ENCODE measurements around the gene FLRT2.

The FLRT2 gene

DNA sequence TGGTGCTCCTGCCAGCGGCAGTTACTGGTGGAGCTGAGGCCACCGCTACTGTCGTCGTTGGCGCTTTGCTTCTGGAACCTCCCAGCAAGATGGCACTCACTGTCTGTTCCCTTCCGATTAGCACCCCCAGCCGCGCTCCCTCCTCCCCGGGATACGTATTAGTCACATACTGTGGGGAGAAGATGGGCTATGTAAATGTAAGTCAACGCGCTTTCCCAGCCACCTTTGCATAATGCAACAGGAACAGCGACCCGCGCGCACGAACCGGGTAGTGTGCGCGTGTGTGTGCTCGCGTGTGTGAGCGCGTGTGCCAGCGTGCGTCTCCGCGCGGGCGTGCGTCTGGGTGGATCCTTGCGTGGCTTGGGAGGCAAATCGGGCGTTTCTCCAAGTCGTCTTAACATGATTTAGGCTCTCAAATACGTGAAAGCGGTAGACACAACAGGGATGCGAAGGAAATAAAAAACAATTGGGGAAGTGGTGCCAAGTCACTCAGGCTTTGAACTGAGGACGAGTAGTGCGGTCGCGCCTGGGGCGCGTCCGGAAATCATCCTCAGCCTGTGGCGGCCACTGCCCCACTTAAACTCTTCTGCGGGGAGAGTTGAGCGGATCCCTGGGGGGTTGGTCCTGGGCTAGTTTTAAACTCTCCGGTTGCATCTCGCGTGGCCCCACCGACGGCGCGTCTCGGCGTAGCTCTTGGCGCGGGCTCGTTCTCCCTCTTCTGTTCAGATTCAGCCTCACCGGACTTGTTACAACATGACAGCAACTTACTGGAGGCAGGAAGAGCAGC, 1.8 kb downstream of the FLRT2 start:
- DNase-seq = no peak

DNA sequence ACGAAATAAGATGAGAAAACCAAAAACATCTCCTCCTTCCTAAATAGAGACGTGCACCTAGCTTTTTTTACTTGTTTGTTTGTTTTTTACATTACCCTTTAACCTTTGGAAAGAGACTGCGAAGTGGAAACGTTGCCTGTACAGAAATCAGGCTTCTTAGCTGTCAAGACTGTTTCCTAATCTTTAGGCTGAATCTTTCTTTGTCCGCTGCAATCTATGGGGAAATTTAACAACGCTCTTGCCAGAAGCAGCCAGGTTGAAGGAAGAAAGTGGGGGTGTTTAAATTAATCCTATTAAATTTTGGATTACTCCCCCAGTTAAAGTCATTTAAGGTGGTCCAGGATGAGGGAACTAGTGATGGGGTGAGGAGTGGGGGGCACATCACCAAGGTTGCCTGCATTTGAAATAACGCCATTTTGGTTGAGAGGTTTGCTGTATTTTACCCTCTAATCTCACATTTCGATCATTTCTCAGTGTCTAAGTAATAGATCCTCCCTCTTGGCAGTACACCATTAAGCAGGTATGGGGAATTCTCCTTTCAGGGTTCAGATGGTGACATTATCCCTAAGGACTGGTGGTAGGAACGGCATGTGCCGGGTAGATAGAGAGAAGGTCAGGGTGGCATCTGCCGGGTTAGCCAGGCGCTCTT, 2.6 kb downstream of the FLRT2 start:
- no peak for DNase-seq

GRCh38 chr14:85533023-85533860, 3.3 kb downstream of the FLRT2 start:
- no peak for DNase-seq

DNA sequence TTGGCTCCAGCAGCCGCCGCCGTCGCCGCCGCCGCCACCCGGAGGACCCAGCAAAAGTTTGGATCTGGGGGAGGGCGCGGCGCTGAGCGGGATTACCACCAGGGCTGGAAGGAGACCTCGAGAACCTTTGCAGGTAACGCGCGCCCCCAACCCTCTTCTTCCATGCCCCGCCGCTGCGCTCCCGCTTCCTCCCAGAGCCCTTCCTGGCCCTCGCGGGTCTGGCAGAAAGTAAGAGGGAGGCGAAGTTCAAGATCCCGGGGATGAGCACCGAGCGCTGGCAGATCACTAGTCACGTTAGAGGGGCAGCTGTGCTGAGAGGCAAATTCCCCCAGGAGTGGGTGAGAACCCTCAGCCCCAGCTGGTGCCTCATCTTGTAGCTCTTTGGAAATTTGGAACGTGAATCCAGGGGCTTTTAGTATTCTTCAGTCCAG, 3.9 kb downstream of the FLRT2 start:
- DNase-seq = no peak

DNA sequence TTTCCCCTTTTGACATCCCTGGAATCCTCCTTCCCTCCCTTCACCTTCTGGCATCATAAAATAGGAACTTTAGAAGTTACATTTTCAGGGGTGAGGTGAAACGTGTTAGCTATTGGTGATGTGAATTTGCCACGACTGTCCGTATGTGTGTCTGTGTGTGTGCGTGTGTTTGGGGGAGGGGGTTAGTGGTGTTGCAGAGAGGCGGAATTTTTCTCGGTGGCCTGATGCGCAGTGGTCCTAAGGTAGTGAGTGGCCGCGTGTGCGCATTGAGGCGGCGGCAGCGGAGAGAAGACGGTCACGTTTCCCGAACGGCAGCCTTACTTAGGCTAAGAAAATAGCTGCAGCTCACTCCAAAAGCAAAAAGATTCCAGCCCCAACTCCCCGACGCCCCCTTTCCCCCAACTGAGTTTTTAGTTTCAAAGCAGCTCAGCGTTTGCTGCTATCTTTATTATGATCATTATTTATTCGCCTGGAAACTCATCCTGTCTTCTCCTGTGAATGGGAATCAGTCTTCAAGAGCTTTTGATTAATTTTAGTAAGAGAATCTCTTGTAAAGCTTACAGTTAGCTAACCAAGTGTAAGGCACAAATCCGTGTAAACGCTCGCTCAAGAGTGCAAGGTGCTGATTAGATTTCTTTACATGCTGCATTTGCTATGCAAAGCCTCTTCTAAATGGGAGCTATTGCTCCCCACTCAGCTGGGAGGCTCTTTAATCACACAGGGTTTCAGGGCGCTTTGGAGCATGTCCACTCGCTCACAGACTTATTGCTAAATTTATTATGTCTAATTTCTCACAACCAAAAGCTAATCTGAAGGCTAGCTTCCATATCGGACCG, 4.7 kb downstream of the FLRT2 start:
- DNase-seq = no peak

DNA sequence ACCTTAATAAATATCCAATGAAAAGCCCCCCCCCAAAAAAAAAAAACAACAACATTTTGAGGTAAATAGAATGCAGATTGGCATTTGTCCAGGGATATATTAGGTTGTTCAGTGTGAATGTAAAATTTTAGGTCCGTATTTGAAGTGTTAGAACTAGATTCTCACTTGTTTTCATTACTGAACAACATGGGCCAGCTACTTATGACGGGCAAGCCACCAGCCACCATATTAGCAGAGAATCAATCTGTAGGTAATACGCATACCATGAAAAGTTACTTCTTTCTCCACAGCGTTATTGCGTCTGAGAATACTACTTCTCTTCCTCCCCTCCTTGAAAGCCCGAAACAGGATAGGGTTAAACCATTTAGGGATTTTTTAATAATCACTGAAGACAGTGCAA, 5.4 kb downstream of the FLRT2 start:
- no peak for DNase-seq

GRCh38 chr14:85535991-85536832, 6.3 kb downstream of the FLRT2 start:
- DNase-seq = no peak

DNA sequence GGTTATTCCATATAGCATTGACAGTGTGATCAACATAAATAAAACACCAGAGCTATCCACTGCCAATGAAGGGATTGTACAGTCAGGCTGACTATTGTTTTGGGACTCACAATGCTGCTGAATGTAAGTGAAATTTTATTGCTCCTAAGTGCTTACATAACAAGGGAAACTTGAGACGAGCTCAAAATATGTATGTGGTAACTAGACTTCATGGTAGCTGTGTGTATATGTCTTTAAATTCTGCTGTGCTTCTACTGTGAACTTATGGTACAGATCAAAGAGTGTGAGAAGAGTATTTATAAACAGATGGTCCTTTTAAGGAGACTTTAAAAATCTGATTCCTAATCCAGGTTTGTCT, 6.9 kb downstream of the FLRT2 start:
- DNase-seq = no peak

GRCh38 chr14:85537526-85537925, 7.6 kb downstream of the FLRT2 start:
- no peak for DNase-seq

DNA sequence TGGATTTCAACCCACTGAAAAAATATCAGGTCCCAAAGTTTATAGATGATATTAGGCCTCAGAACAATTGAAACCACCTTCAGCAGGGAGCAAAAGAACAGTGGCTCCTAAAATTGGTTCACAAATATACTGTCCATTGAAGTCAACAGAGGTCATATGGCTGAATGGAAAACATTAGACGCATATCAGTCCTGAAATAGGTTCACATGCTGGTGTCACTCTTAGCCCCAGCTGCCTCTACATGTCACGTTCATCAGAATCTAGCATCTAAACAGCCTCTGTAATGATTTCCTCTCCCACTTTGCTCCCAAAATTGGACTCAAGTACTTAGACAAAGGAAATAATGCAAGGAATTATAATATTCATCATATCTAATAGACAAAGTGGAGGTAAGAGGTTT, 8.7 kb downstream of the FLRT2 start:
- DNase-seq = no peak

DNA sequence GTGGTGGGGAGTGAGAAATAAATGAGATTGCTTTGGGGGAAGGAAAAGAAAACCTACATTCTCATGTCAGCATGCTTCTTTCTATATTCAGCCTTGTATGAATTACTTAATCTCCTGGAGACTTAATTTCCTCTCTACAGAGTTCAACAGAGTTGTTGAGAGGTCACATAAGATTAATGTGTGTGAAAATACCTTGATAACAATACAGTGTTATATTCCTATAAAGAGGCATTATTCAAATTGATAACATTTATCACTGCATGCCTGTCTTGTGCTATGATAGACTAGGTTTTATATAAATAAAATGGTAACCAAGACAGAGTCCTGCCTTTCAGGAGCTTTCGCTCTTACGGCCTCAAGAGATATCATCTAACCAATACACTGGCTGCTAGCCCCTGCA, 9.6 kb downstream of the FLRT2 start:
- no peak for DNase-seq

DNA sequence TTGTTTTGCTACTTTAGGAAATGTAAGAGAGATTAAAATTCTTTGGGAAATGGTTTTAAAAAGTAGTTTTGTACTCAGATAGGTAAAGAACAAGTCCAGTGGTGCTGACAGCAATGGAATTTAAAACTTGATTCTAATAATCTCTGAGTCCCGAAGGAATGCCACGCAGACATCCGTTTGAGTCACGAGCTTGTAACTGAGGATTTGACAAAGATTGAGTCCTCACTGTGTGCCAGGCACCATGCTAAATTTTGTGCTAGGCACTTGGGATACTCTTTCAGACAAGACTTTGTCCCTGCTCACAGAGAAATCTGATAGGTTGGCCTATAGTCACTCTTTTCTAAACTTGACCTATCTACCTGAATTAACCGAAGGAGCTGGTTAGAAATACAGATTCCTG, 12.7 kb downstream of the FLRT2 start:
- DNase-seq = no peak

DNA sequence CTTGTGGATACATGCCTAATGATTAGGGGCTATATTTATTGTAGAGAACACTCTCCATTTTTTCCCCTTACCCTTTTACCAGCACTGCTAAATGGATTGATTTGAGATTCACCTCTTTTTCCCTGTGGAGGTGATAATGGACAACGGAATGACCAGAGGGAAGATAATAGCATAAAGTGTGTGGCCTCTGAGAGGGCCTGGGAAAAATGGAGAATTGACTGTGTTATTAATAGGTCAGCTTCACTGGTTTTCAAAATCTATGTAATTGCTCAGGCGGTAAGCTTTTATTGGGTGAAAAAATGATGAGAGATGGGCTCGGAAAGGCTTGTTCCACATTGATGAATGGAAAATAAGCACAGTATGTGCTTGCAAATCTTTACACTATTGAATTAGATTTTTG, 15.8 kb downstream of the FLRT2 start:
- no peak for DNase-seq

- no peak for DNase-seq
These were observed 16.4 kb downstream of the FLRT2 start for GRCh38 chr14:85546390-85546789.

DNA sequence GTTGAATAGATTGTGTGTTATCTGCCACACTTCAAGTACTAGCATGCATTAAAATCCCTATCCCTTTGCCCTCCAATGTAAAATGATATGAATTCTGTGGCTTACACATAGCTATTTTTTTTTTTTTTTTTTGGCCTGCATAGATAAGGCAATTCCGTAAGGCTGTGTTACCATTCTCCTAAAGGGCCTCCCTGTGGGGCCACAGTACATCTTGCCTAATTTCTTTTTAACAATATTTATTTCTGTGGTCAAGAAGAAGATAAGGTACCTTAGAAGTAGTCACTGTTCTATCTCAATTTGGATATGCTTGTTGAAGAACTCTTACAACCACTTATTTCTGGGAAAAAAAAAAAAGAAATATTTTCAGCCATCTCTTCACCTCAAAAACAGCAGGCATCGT, 19.8 kb downstream of the FLRT2 start:
- DNase-seq = no peak

- DNase-seq = no peak
These were observed 24.2 kb downstream of the FLRT2 start for GRCh38 chr14:85554106-85554505.

DNA sequence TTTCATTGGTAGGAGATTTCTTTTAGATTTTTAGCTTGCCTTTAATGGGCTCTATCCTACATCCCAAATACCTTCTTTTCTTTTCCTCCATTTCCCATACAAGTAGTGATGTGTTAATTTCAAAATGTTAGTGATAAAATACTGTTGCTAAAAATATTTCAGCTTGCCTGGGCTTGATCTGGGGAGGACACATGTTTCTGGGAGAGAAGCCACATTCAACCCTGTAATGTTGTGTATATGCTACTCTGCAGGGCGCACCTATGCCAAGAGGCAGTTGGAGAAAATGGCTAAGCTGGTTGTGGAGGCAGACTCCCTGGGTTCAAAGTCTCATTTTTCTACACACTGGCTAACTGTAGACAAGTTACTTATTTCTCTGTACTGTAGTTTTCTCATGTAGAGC, 26.3 kb downstream of the FLRT2 start:
- no peak for DNase-seq

DNA sequence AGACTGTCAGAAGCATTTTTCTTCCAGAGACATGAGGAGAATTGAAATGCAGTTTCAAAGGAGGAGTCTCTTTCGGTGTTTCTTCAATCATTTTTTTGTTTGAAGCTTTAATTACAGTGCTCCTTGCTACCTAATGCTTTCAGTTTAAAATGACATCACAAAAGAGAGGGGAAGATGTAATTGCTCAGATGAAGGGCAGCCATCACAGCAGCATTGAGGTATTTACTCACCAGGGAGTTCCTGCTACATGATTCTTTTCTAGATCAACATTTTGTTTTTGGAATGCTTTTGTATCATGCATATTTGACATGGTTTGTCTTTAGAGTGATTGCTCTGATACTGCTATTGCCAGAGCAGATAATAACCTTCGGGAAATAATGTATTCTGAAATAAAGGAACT, 28.6 kb downstream of the FLRT2 start:
- DNase-seq = no peak

- DNase-seq = no peak
These were observed 32.7 kb downstream of the FLRT2 start for GRCh38 chr14:85562630-85563029.

DNA sequence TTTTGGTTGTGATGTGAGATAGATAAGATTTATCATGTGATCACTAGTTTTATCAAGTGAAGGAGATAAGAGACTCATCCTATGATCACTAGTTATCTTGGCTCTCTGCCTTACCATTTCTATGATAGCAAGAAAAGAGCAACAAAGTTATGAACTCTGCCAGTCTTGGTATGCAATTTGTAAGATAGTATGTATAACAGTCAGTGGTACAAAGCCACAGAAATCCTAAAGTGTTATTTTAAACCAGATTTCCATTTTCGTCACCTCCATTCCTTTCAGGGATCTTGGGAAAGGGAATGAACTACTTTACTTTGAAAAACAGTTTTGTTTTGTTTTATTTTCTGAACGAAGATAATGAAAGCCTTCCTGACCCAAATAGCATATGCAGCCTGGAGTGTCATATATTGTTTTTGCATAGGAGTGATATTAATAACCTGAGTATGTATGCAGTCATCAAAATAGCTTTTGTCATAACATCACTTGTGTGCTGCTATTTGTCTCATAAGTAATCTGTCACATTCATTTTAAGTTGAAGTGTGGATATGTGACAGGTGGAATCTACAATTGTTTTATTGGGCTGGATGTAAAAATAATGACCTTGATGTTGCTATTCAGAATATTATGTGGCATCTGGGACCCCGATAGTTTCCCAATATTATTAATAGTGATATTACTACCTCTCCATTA, 35.0 kb downstream of the FLRT2 start:
- no peak for DNase-seq

DNA sequence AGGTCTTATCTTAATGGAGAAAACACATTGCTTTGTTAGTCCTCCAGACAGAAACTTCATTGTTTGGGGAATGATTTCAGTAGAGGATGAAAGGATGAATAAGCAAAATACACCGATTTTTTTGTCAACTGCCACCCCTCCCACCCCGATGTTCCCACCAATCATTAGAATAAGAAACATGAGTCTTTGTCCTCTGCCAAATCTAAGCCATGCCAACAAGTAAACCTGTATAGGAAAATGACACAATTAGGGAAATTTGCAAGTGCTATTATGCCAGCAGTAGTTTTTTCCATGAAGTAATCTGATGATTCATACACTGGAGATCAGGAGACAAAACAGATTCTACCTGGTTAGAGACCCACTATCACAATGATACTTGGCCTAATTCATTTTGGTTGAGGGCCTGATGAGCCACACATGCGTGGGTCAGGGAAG, 35.9 kb downstream of the FLRT2 start:
- DNase-seq = peak; percentile 1

Data from NCI-H446 treated with DMSO at 0.1 percent for 48 hours (cell line).